Caco-2 (cell line): Measurements from ENCODE around the gene FAM131A. TPM values are rescaled to one million over a fixed set of nuclear protein-coding genes. Genes with fewer than 3 reads are reported as not detected.

Source experiments
- BruUV-seq: library from RNA; stranded (reverse); fragments of 400-500 nt; replicated peaks from 2 replicates; lab custom pipeline; 2021; lab: Mats Ljungman, UMichigan
- CTCF ChIA-PET: fragments of 300-600 bp; sonication (Branson Sonifier 250); formaldehyde crosslinking; loops from one replicate; lab custom pipeline; 2022; ENCODE audit warnings: antibody characterized with exemption; lab: Charles Lee
- POLR2A ChIA-PET: fragments of 300-600 bp; sonication (Branson Sonifier 250); formaldehyde crosslinking; loops from one replicate; lab custom pipeline; 2022; ENCODE audit warnings: antibody characterized with exemption; lab: Charles Lee
- DNase-seq, 2 experiments: peaks; one replicate each; pipeline versions ENCODE4 v3.0.0 to v3.0.0-alpha.2; 2020 to 2022
- H3K27me3 ChIP-seq: replicated peaks from 2 replicates; pipeline ENCODE4 v1.6.0; 2011; ENCODE audit warnings: low read length; ENCODE audit not compliant: control insufficient read depth, insufficient read depth
- H3K36me3 ChIP-seq: 2 replicates; pipeline ENCODE4 v1.5.1; 2011; ENCODE audit warnings: low read length; ENCODE audit not compliant: control insufficient read depth, insufficient read depth
- H3K4me1 ChIP-seq: fragments of 250-450 bp; sonication (Bioruptor Pico); 2 replicates; pipeline ENCODE4 v1.5.1; 2020; ENCODE audit warnings: mild to moderate bottlenecking
- H3K4me3 ChIP-seq: 2 replicates; pipeline ENCODE4 v1.5.1; 2011; ENCODE audit warnings: low read depth, mild to moderate bottlenecking, control low read depth, low read length
- H3K9me3 ChIP-seq: fragments of 250-450 bp; sonication (Bioruptor Pico); 2 replicates; pipeline ENCODE4 v1.5.1; 2020; ENCODE audit warnings: mild to moderate bottlenecking, moderate library complexity
- H3K27ac Mint-ChIP-seq: one replicate; pipeline ENCODE4 v1.8.0; 2022; ENCODE audit warnings: mixed read lengths; ENCODE audit not compliant: unreplicated experiment
- H3K27me3 Mint-ChIP-seq: one replicate; pipeline ENCODE4 v1.8.0; 2022; ENCODE audit warnings: mixed read lengths; ENCODE audit not compliant: insufficient read depth, unreplicated experiment
- H3K36me3 Mint-ChIP-seq: one replicate; pipeline ENCODE4 v1.8.0; 2022; ENCODE audit warnings: mild to moderate bottlenecking, mixed read lengths; ENCODE audit not compliant: insufficient read depth, unreplicated experiment
- H3K4me1 Mint-ChIP-seq: one replicate; pipeline ENCODE4 v1.8.0; 2022; ENCODE audit warnings: low read depth, mixed read lengths; ENCODE audit not compliant: unreplicated experiment
- H3K4me3 Mint-ChIP-seq: one replicate; pipeline ENCODE4 v1.8.0; 2022; ENCODE audit warnings: mild to moderate bottlenecking, moderate library complexity, mixed read lengths; ENCODE audit not compliant: unreplicated experiment
- H3K9me3 Mint-ChIP-seq: one replicate; pipeline ENCODE4 v1.8.0; 2022; ENCODE audit warnings: mixed read lengths; ENCODE audit not compliant: unreplicated experiment
- intact Hi-C: fragments of 100-400 bp; cut with micrococcal nuclease; formaldehyde crosslinking; loops from one replicate; pipeline ENCODE4 v1.10.0; 2022; ENCODE audit not compliant: unreplicated experiment
- total RNA-seq: library from RNA; stranded (reverse); gene quantifications from 2 replicates; pipeline ENCODE4 v1.2.3, GENCODE V29; 2022
- TF ChIP-seq, protein P1 (sequence below), 2 experiments: fragments of 200-600 bp in 1 of 2; IDR thresholded peaks; 1 replicate in 1 of 2; 2 replicates in 1 of 2; pipeline versions ENCODE4 v1.5.1 to v1.8.0; 2011 to 2022; ENCODE audit warnings: antibody characterized with exemption in 1 of 2, control low read depth in 1 of 2, inconsistent platforms in 1 of 2, low read depth in 1 of 2, low read length in 1 of 2, mild to moderate bottlenecking in 1 of 2, moderate library complexity in 1 of 2; ENCODE audit not compliant: insufficient read depth in 1 of 2, severe bottlenecking in 1 of 2, unreplicated experiment in 1 of 2

The FAM131A gene
- total RNA-seq, 1 experiment from 2014 or later, result 6.1 TPM

DNA sequence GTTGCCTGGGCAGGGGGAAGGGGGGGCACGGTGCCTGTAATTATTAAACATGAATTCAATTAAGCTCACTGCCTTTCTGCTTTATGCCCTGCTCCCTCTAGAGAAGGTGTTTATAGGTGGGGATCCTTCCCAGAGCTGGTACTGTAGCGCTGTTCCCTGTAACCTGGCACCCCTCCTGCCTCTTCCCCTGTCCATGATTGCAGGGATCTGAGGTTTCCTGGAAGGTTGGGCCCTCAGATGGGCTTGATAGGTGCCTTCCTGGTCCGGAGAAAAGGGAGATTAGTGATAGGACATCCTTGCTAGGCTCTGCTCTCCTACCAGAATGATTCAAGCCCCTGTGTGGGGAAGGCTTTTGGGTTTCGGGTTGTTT lies 2.1 kb upstream of the FAM131A start:
- TF ChIP-seq, protein P1, sequence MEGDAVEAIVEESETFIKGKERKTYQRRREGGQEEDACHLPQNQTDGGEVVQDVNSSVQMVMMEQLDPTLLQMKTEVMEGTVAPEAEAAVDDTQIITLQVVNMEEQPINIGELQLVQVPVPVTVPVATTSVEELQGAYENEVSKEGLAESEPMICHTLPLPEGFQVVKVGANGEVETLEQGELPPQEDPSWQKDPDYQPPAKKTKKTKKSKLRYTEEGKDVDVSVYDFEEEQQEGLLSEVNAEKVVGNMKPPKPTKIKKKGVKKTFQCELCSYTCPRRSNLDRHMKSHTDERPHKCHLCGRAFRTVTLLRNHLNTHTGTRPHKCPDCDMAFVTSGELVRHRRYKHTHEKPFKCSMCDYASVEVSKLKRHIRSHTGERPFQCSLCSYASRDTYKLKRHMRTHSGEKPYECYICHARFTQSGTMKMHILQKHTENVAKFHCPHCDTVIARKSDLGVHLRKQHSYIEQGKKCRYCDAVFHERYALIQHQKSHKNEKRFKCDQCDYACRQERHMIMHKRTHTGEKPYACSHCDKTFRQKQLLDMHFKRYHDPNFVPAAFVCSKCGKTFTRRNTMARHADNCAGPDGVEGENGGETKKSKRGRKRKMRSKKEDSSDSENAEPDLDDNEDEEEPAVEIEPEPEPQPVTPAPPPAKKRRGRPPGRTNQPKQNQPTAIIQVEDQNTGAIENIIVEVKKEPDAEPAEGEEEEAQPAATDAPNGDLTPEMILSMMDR (IDR thresholded peaks at IDR 0.05; ENCODE audit: insufficient read depth in 1 of 2, low read depth in 1 of 2, low read length in 1 of 2, severe bottlenecking in 1 of 2, unreplicated experiment in 1 of 2), result no peak
- no peaks in the 10 kb centered on the region for H3K4me1 Mint-ChIP-seq
- peak overlapping the region; percentile 77 for H3K4me3 Mint-ChIP-seq
- peaks cover 86% of the 10 kb centered on the region for H3K36me3 Mint-ChIP-seq
- H3K9me3 Mint-ChIP-seq, result no peaks in the 10 kb centered on the region
- POLR2A ChIA-PET, result no interaction called here
- Histone ChIP-seq H3K27me3 (no peaks in the 10 kb centered on the region), H3K4me1 (no peaks in the 10 kb centered on the region), H3K4me3 (peak overlapping the region; percentile 23), H3K36me3 (peaks cover 6% of the 10 kb centered on the region), H3K9me3 (no peaks in the 10 kb centered on the region)
- H3K27me3 Mint-ChIP-seq, result no peaks in the 10 kb centered on the region
- no peak for DNase-seq
- no TSS peak for BruUV-seq
- intact Hi-C loops, result no loop called here
- CTCF ChIA-PET, result interaction anchor here (1.0 kb wide), 1 partner anchor 10 kb away, joined by 3 read pairs; no protein-coding TSS in a partner anchor
- peak overlapping the region; percentile 53 for H3K27ac Mint-ChIP-seq

DNA sequence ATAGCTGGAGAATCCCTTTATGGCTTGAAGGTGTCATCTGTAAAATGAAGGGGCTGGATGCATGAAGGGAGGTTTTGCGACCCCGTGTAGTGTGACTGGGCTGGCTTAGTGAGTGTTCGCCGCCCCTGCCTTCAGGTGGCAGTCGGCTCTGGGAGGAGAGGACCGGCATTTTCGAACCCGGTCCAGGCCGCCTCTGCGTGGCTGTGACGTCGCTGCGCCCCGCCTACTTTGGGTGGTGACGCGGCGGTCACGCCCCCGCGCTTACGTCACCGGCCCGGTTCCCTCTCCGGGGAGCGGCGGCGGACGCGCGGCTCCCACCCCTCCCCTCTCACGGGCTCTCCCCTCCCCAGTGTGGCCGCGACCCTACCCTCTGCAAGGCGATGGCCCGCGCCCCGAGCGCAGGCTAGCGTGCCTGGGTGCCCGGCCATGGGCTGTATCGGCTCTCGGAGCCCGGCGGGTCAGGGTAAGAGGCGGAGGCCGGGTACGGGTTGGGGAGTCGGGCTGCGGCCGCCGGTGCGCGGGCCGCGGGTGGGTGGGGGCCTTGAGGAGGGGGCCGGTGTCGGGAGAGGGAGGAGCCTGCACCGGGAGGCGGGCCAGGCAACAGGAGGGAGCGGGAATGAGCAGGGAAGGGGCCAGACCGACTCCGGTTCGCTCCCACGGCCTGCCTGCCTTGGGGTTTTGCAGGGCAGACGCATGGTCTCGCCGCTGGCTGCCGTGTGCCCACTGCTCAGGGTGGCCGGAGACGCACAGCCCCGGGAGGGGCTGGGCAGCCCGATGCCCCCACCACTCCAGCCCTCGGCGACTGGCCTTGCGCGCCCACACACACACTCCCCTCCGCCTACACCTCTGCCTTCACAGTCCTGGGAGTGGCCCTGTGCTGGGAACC lies 1.5 kb upstream of the FAM131A start:
- peak overlapping the region; percentile 61 for H3K4me3 ChIP-seq
- intact Hi-C loops, result no loop called here
- ChIA-PET POLR2A (no interaction called here), CTCF (interaction anchor here (1.0 kb wide), 1 partner anchor 9 kb away, joined by 3 read pairs; no protein-coding TSS in a partner anchor)
- Mint-ChIP-seq H3K27me3 (no peaks in the 10 kb centered on the region), H3K9me3 (no peaks in the 10 kb centered on the region), H3K4me1 (no peaks in the 10 kb centered on the region), H3K36me3 (peaks cover 80% of the 10 kb centered on the region), H3K4me3 (peak overlapping the region; percentile 77), H3K27ac (peak overlapping the region; percentile 78)
- DNase-seq, result peak; percentile 73 to 86
- peaks cover 6% of the 10 kb centered on the region for H3K36me3 ChIP-seq
- TF ChIP-seq, protein P1 (IDR thresholded peaks at IDR 0.05; ENCODE audit: insufficient read depth in 1 of 2, low read depth in 1 of 2, low read length in 1 of 2, severe bottlenecking in 1 of 2, unreplicated experiment in 1 of 2), result no peak
- H3K9me3 ChIP-seq, result no peaks in the 10 kb centered on the region
- H3K27me3 ChIP-seq, result no peaks in the 10 kb centered on the region
- H3K4me1 ChIP-seq, result no peaks in the 10 kb centered on the region
- TSS peak; percentile 14 for BruUV-seq

DNA sequence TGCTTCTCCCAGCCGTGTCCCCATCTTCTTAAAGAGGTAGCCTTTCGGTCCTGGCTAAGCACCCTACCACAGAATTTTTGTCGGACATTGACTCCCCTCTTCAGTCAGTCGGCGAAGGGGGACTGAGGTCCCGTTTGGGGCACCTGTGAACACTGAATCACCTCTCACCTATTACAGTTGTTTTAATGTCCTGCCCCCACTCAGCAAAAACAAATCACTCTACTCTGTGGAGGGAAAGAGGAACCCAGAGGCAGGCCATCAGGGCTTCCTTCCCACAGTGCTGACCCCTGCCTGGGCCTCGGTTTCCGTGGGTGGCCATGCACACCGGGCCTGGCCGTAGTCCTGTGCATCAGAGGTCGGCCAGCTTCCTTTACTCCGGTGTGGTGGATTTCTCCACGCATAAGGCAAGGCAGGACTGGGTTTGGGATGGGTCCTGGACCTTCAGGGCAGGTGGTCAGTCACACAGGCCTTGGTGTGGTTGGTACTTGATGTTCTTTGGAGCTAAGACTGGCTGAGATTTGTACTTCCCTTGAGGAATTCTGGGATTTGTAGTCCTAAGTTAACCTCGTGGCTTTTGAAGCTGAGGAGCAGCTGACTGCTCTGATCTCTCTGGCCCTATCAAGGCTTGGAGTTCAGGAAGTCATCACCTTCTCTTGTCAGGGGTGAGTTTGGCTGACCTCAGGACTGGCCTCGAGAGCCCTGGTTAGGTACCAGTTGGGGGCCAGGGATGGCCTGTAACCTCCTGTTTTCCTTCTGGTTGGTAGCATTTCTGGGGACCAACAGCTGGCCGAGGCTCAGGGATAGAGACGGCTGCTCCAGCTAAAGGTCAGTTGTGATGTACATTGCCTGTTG lies 627 bp upstream of the FAM131A start:
- H3K36me3 ChIP-seq, result peaks cover 6% of the 10 kb centered on the region
- Mint-ChIP-seq H3K4me3 (peak overlapping the region; percentile 77), H3K4me1 (no peaks in the 10 kb centered on the region), H3K9me3 (no peaks in the 10 kb centered on the region), H3K27ac (peak overlapping the region; percentile 78), H3K27me3 (no peaks in the 10 kb centered on the region), H3K36me3 (peaks cover 71% of the 10 kb centered on the region)
- H3K4me1 ChIP-seq, result no peaks in the 10 kb centered on the region
- POLR2A ChIA-PET, result interaction anchor here (0.6 kb wide), 1 partner anchor 14 kb away, joined by 5 read pairs; no protein-coding TSS in a partner anchor
- CTCF ChIA-PET, result interaction anchor here (1.2 kb wide), 1 partner anchor 25 kb away, joined by 5 read pairs; no protein-coding TSS in a partner anchor
- H3K4me3 ChIP-seq, result peak overlapping the region; percentile 61
- BruUV-seq, result no TSS peak
- H3K27me3 ChIP-seq, result no peaks in the 10 kb centered on the region
- TF ChIP-seq, protein P1 (IDR thresholded peaks at IDR 0.05; ENCODE audit: insufficient read depth in 1 of 2, low read depth in 1 of 2, low read length in 1 of 2, severe bottlenecking in 1 of 2, unreplicated experiment in 1 of 2), result no peak
- H3K9me3 ChIP-seq, result no peaks in the 10 kb centered on the region
- no peak for DNase-seq
- intact Hi-C loops, result no loop called here
